ENCODE data around the gene LRCH1. TPM values are rescaled to one million over a fixed set of nuclear protein-coding genes. Genes with fewer than 3 reads are reported as not detected.

LRCH1 gene
- total and polyA plus RNA-seq, 2 of the 4 experiments (the other 2 are of a cell fraction) = 7.0 to 8.8 TPM

- Histone ChIP-seq H4K91ac (ENCODE audit: insufficient read depth, low read depth, low read length) (no peak overlapping the region), H3K36me3 (ENCODE audit: control insufficient read depth, insufficient read depth, low read length) (peaks cover 16% of the 10 kb centered on the region), H2BK5ac (ENCODE audit: low read depth, low read length, poor library complexity, severe bottlenecking) (no peak overlapping the region), H3K4me3 (ENCODE audit: insufficient read depth, low read depth, low read length) (no peak overlapping the region), H2AK9ac (replicated peaks; ENCODE audit: low read depth, low read length, poor library complexity) (no peak overlapping the region), H3K23ac (ENCODE audit: low read depth, low read length) (no peak overlapping the region), H3K9me3 (ENCODE audit: control insufficient read depth, insufficient read depth, low read length) (no peaks in the 10 kb centered on the region), H4K20me1 (ENCODE audit: insufficient read depth, low read length) (no peaks in the 10 kb centered on the region; the same call in 1 of the 2 replicates), H3K79me1 (ENCODE audit: low read depth in 1 of 2, low read length in 2 of 2) (no peaks in the 10 kb centered on the region), H2BK120ac (ENCODE audit: low read depth, low read length) (no peak overlapping the region), H3K4ac (ENCODE audit: low read depth, low read length) (no peak overlapping the region), H4K8ac (ENCODE audit: low read depth in 2 of 2, low read length in 2 of 2) (no peak overlapping the region), H2AK5ac (ENCODE audit: low read depth, low read length) (no peak overlapping the region), H2BK15ac (ENCODE audit: low read depth, low read length) (no peak overlapping the region), H3K4me2 (ENCODE audit: low read depth, low read length) (no peak overlapping the region), H3K18ac (ENCODE audit: low read depth, low read length) (no peak overlapping the region), H2BK20ac (ENCODE audit: low read depth, low read length) (no peak overlapping the region), H3K14ac (replicated peaks; ENCODE audit: low read depth, low read length) (no peak overlapping the region), H3K56ac (ENCODE audit: extremely low read depth, insufficient read depth, low read length) (no peak overlapping the region), H3K27me3 (ENCODE audit: control insufficient read depth, insufficient read depth, low read length) (no peaks in the 10 kb centered on the region), H2AFZ (replicated peaks; ENCODE audit: low read length, poor library complexity) (peak overlapping the region; percentile 40), H4K5ac (ENCODE audit: low read depth, low read length) (no peak overlapping the region), H3K4me1 (ENCODE audit: control insufficient read depth, insufficient read depth, low read length) (0 out of 2 replicates have a peak, but pooled peaks cover 1% of the 10 kb centered on the region), H3K9ac (ENCODE audit: low read depth, low read length) (no peak overlapping the region), H3K27ac (ENCODE audit: insufficient read depth, low read length) (no peak overlapping the region), H3K9me1 (ENCODE audit: insufficient read depth, low read length) (peaks cover 7% of the 10 kb centered on the region)
- TF ChIP-seq RFX5 (IDR thresholded peaks at IDR 0.05; ENCODE audit: low read depth, low read length) (no peak), MXI1 (IDR thresholded peaks at IDR 0.05; ENCODE audit: borderline replicate concordance, low read depth, low read length) (no peak), MAZ (IDR thresholded peaks at IDR 0.05; ENCODE audit: borderline replicate concordance, low read depth, low read length) (no peak), MAFK (IDR thresholded peaks at IDR 0.05; ENCODE audit: low read depth, low read length) (no peak), CHD1 (IDR thresholded peaks at IDR 0.05; ENCODE audit: low read depth, low read length) (no peak), ELK1 (IDR thresholded peaks at IDR 0.05; ENCODE audit: borderline replicate concordance, low read depth, low read length) (no peak), CTCF (conservative IDR thresholded peaks at IDR 0.05; ENCODE audit: low read depth, low read length) (no peak), BHLHE40 (IDR thresholded peaks at IDR 0.05; ENCODE audit: low read depth, low read length) (no peak), CEBPB (IDR thresholded peaks at IDR 0.05; ENCODE audit: low read depth, low read length) (no peak), POLR2A (IDR thresholded peaks at IDR 0.05; ENCODE audit: low read depth, low read length) (no peak), RCOR1 (IDR thresholded peaks at IDR 0.05; ENCODE audit: insufficient replicate concordance, low read length) (no peak), USF2 (IDR thresholded peaks at IDR 0.05; ENCODE audit: low read depth, low read length) (no peak), NFE2L2 (IDR thresholded peaks at IDR 0.05; ENCODE audit: low read depth, low read length) (no peak)
- ATAC-seq (ENCODE audit: low read depth) (no peak), DNase-seq (no peak)
- intact Hi-C loops (cut with micrococcal nuclease) = no loop called here
- BruUV-seq (replicated peaks) = no TSS peak
- dilution Hi-C loops (cut with HindIII; ENCODE audit: low sequenced_read_pairs, unreplicated experiment) = no loop called here
- in situ Hi-C loops (cut with MboI; ENCODE audit: low sequenced_read_pairs) = no loop called here
- POLR2A ChIA-PET (ENCODE audit: unreplicated experiment) = no interaction called here
- no CpG with 5 or more reads among the region's 6 CpGs for WGBS, 2 experiments (ENCODE audit: extremely low coverage in 2 of 2, insufficient read length in 1 of 2)
- CTCF ChIA-PET = interaction anchor here (0.5 to 0.6 kb wide), 2 partner anchors 52 to 98 kb away, joined by 3 to 4 read pairs; no protein-coding TSS in a partner anchor
Measured at GRCh38 chr13:46712524-46712923, 159.6 kb downstream of the LRCH1 start.
